ENCODE measurements around the gene CZIB.
"Not testable (repeated sequence)": the region's sequence is repeated elsewhere in the genome, so short reads cannot be mapped to it uniquely, and the experiment has no call there.

CZIB gene

GRCh38 chr1:53188099-53188498 lies 32.3 kb downstream of the CZIB start:
- DNase-seq, result no peak

- no peak for DNase-seq
Measured at GRCh38 chr1:53187401-53187800, 33.0 kb downstream of the CZIB start.

GRCh38 chr1:53186533-53186932 lies 33.9 kb downstream of the CZIB start:
- DNase-seq, result no peak

- not testable (repeated sequence) for DNase-seq
Measured at GRCh38 chr1:53185955-53186297, 34.5 kb downstream of the CZIB start.

GRCh38 chr1:53183095-53183990 lies 37.1 kb downstream of the CZIB start:
- DNase-seq, result no peak

- no peak for DNase-seq
Measured at GRCh38 chr1:53182716-53183094, 37.7 kb downstream of the CZIB start.

GRCh38 chr1:53182111-53182593 lies 38.3 kb downstream of the CZIB start:
- DNase-seq, result peak; percentile 83

- DNase-seq, result no peak
Measured at GRCh38 chr1:53180951-53181350, 39.5 kb downstream of the CZIB start.

GRCh38 chr1:53180226-53180625 lies 40.2 kb downstream of the CZIB start:
- no peak for DNase-seq

- DNase-seq, result peak; percentile 86
Measured at GRCh38 chr1:53176452-53177208, 43.8 kb downstream of the CZIB start.

GRCh38 chr1:53174971-53175913 lies 45.2 kb downstream of the CZIB start:
- DNase-seq, result no peak

GRCh38 chr1:53172426-53173128 lies 47.9 kb downstream of the CZIB start:
- DNase-seq, result peak; percentile 74

GRCh38 chr1:53166912-53167311 lies 53.5 kb downstream of the CZIB start:
- DNase-seq, result no peak

- DNase-seq, result no peak
Measured at GRCh38 chr1:53166366-53166765, 54.1 kb downstream of the CZIB start.

GRCh38 chr1:53165408-53165961 lies 54.9 kb downstream of the CZIB start:
- no peak for DNase-seq

Measured in NCI-H510A treated with DMSO at 0.1 percent for 48 hours (cell line).